Measurements from ENCODE around the gene CCDC86. TPM values are rescaled to one million over a fixed set of nuclear protein-coding genes. Genes with fewer than 3 reads are reported as not detected.

CCDC86 gene
- total and polyA plus RNA-seq, 2 of the 4 experiments (the other 2 are of a cell fraction), result 9.5 to 34.0 TPM

- no peak overlapping the region for H3K56ac ChIP-seq (ENCODE audit: extremely low read depth, insufficient read depth, low read length)
- no peak overlapping the region for H2BK15ac ChIP-seq (ENCODE audit: low read depth, low read length)
- H3K4ac ChIP-seq (ENCODE audit: low read depth, low read length), result no peak overlapping the region
- no peak overlapping the region for H3K27ac ChIP-seq (ENCODE audit: insufficient read depth, low read length)
- no peaks in the 10 kb centered on the region for H3K36me3 ChIP-seq (ENCODE audit: control insufficient read depth, insufficient read depth, low read length)
- H2BK120ac ChIP-seq (ENCODE audit: low read depth, low read length), result no peak overlapping the region
- no peak overlapping the region for H4K8ac ChIP-seq (ENCODE audit: low read depth in 2 of 2, low read length in 2 of 2)
- no peaks in the 10 kb centered on the region for H3K4me1 ChIP-seq (ENCODE audit: control insufficient read depth, insufficient read depth, low read length)
- BruUV-seq (replicated peaks), result no TSS peak
- H2AFZ ChIP-seq (replicated peaks; ENCODE audit: low read length, poor library complexity), result no peak overlapping the region
- ATAC-seq (ENCODE audit: low read depth) (no peak; the same call in 1 of the 2 replicates), DNase-seq (peak; percentile 42)
- intact Hi-C loops (cut with micrococcal nuclease), result loop anchor here (1.0 to 5.0 kb wide), 7 partner anchors 56 to 356 kb away; no protein-coding TSS in a partner anchor
- no peak overlapping the region for H3K14ac ChIP-seq (replicated peaks; ENCODE audit: low read depth, low read length)
- no peak overlapping the region for H3K18ac ChIP-seq (ENCODE audit: low read depth, low read length)
- dilution Hi-C loops (cut with HindIII; ENCODE audit: low sequenced_read_pairs, unreplicated experiment), result no loop called here
- H4K91ac ChIP-seq (ENCODE audit: insufficient read depth, low read depth, low read length), result no peak overlapping the region
- H2AK9ac ChIP-seq (replicated peaks; ENCODE audit: low read depth, low read length, poor library complexity), result no peak overlapping the region
- CTCF ChIA-PET, result interaction anchor here (0.5 to 4.9 kb wide), 15 partner anchors 9 to 1882 kb away, joined by 3 to 86 read pairs (median 5); no protein-coding TSS in a partner anchor
- no peaks in the 10 kb centered on the region for H3K9me1 ChIP-seq (ENCODE audit: insufficient read depth, low read length)
- POLR2A ChIA-PET (ENCODE audit: unreplicated experiment), result interaction anchor here (1.4 kb wide), 1 partner anchor 56 kb away, joined by 4 read pairs; no protein-coding TSS in a partner anchor
- H2AK5ac ChIP-seq (ENCODE audit: low read depth, low read length), result no peak overlapping the region
- H3K79me1 ChIP-seq (ENCODE audit: low read depth in 1 of 2, low read length in 2 of 2), result no peaks in the 10 kb centered on the region
- in situ Hi-C loops (cut with MboI; ENCODE audit: low sequenced_read_pairs), result no loop called here
- H2BK20ac ChIP-seq (ENCODE audit: low read depth, low read length), result no peak overlapping the region
- H3K4me3 ChIP-seq (ENCODE audit: insufficient read depth, low read depth, low read length), result no peak overlapping the region
- no peak overlapping the region for H2BK5ac ChIP-seq (ENCODE audit: low read depth, low read length, poor library complexity, severe bottlenecking)
- peaks cover 35% of the 10 kb centered on the region for H3K27me3 ChIP-seq (ENCODE audit: control insufficient read depth, insufficient read depth, low read length)
- H3K9ac ChIP-seq (ENCODE audit: low read depth, low read length), result no peak overlapping the region
- TF ChIP-seq CEBPB (IDR thresholded peaks at IDR 0.05; ENCODE audit: low read depth, low read length) (peak; percentile 41; the same call in 1 of the 2 replicates), CTCF (conservative IDR thresholded peaks at IDR 0.05; ENCODE audit: low read depth, low read length) (no peak)
- H3K4me2 ChIP-seq (ENCODE audit: low read depth, low read length), result no peak overlapping the region
- no peak overlapping the region for H4K5ac ChIP-seq (ENCODE audit: low read depth, low read length)
- no peaks in the 10 kb centered on the region for H4K20me1 ChIP-seq (ENCODE audit: insufficient read depth, low read length)
- WGBS, 2 experiments (ENCODE audit: extremely low coverage in 2 of 2, insufficient read length in 1 of 2), result no CpG with 5 or more reads among the region's 7 CpGs
- no peak overlapping the region for H3K23ac ChIP-seq (ENCODE audit: low read depth, low read length)
- H3K9me3 ChIP-seq (ENCODE audit: control insufficient read depth, insufficient read depth, low read length), result no peaks in the 10 kb centered on the region
These were observed 10.3 kb upstream of the CCDC86 start for GRCh38 chr11:60831501-60832079.

Measured in IMR-90 (cell line).